CD4-positive, alpha-beta T cell treated with Interleukin-6 for 4 hours (primary cell): ENCODE data around the gene CACNA1D.
"Not testable (repeated sequence)": the region's sequence is repeated elsewhere in the genome, so short reads cannot be mapped to it uniquely, and the experiment has no call there.

Experiments
- DNase-seq: peaks from one replicate; pipeline ENCODE4 v3.0.0-alpha.2; 2020; ENCODE audit warnings: mixed read lengths

The CACNA1D gene

GRCh38 chr3:53659996-53660395 is 165.6 kb downstream of the CACNA1D start:
- no peak for DNase-seq

- DNase-seq = no peak
These were observed 167.1 kb downstream of the CACNA1D start for GRCh38 chr3:53661480-53661879.

GRCh38 chr3:53664812-53665211 is 170.4 kb downstream of the CACNA1D start:
- DNase-seq = not testable (repeated sequence)

- DNase-seq = no peak
These were observed 171.4 kb downstream of the CACNA1D start for GRCh38 chr3:53665608-53666425.

GRCh38 chr3:53668872-53669271 is 174.5 kb downstream of the CACNA1D start:
- DNase-seq = no peak

- DNase-seq = no peak
These were observed 176.3 kb downstream of the CACNA1D start for GRCh38 chr3:53670721-53671120.

- DNase-seq = no peak
These were observed 177.0 kb downstream of the CACNA1D start for GRCh38 chr3:53671192-53671960.

GRCh38 chr3:53671961-53672299 is 177.5 kb downstream of the CACNA1D start:
- no peak for DNase-seq

GRCh38 chr3:53672981-53673380 is 178.6 kb downstream of the CACNA1D start:
- no peak for DNase-seq

GRCh38 chr3:53673722-53674350 is 179.4 kb downstream of the CACNA1D start:
- no peak for DNase-seq

- no peak for DNase-seq
These were observed 180.2 kb downstream of the CACNA1D start for GRCh38 chr3:53674582-53674981.

- no peak for DNase-seq
These were observed 180.7 kb downstream of the CACNA1D start for GRCh38 chr3:53675022-53675697.

GRCh38 chr3:53675942-53676341 is 181.5 kb downstream of the CACNA1D start:
- no peak for DNase-seq

GRCh38 chr3:53677413-53677812 is 183.0 kb downstream of the CACNA1D start:
- no peak for DNase-seq

- DNase-seq = no peak
These were observed 185.6 kb downstream of the CACNA1D start for GRCh38 chr3:53680028-53680427.

- DNase-seq = no peak
These were observed 188.4 kb downstream of the CACNA1D start for GRCh38 chr3:53682807-53683206.

GRCh38 chr3:53688066-53688465 is 193.7 kb downstream of the CACNA1D start:
- DNase-seq = no peak

- DNase-seq = no peak
These were observed 194.6 kb downstream of the CACNA1D start for GRCh38 chr3:53688989-53689388.

- DNase-seq = no peak
These were observed 195.3 kb downstream of the CACNA1D start for GRCh38 chr3:53689681-53690080.

GRCh38 chr3:53690521-53690920 is 196.1 kb downstream of the CACNA1D start:
- DNase-seq = no peak

- DNase-seq = no peak
These were observed 196.9 kb downstream of the CACNA1D start for GRCh38 chr3:53691349-53691748.

GRCh38 chr3:53691885-53692284 is 197.5 kb downstream of the CACNA1D start:
- no peak for DNase-seq

- DNase-seq = no peak
These were observed 199.0 kb downstream of the CACNA1D start for GRCh38 chr3:53693451-53693850.
